GM23338 (cell line): ENCODE data around the gene CETN1.

ENCODE experiments used
- CTCF ChIP-seq, 2 experiments: fragments of 200-600 bp in 1 of 2; sonication (generic) in 1 of 2; conservative IDR thresholded peaks; 2 replicates each; pipeline versions ENCODE4 v1.5.1 to v1.6.1; 2016 to 2017; ENCODE audit warnings: antibody characterized with exemption in 2 of 2, low read depth in 2 of 2, mild to moderate bottlenecking in 2 of 2, moderate library complexity in 1 of 2
- EZH2 ChIP-seq: fragments of 200-600 bp; sonication (generic); IDR thresholded peaks from one replicate; pipeline ENCODE4 v1.8.0; 2017; ENCODE audit warnings: antibody characterized with exemption, mild to moderate bottlenecking, low read depth; ENCODE audit not compliant: unreplicated experiment
- NANOG ChIP-seq: IDR thresholded peaks from 2 replicates; pipeline ENCODE4 v1.6.1; 2016; ENCODE audit warnings: antibody characterized with exemption, borderline replicate concordance
- POLR2AphosphoS5 ChIP-seq: IDR thresholded peaks from 2 replicates; pipeline ENCODE4 v1.6.1; 2016; ENCODE audit warnings: antibody characterized with exemption, low read depth
- ZNF462 ChIP-seq: fragments of 250-450 bp; sonication (Bioruptor Pico); IDR thresholded peaks from 2 replicates; pipeline ENCODE4 v1.5.0; 2020; ENCODE audit warnings: mild to moderate bottlenecking, moderate library complexity

- TF ChIP-seq POLR2AphosphoS5 (no peak), CTCF (conservative IDR thresholded peaks at IDR 0.05; ENCODE audit: low read depth in 2 of 2) (no peak), ZNF462 (CRISPR knock-in tag) (no peak), EZH2 (no peak), NANOG (no peak)
Observed at GRCh38 chr18:598124-598589, 18.0 kb downstream of the CETN1 start.
